NB4 (cell line): Measurements from ENCODE around the gene TYW5.

Source experiments
- DNase-seq: peaks from one replicate; pipeline ENCODE4 v3.0.0; 2010; ENCODE audit warnings: low read depth
- H3K4me3 ChIP-seq: one replicate; pipeline ENCODE4 v1.5.1; 2011; ENCODE audit warnings: mild to moderate bottlenecking, low read depth, low read length, moderate library complexity
- CTCF ChIP-seq: IDR thresholded peaks from one replicate; pipeline ENCODE4 v1.5.1; 2012; ENCODE audit warnings: low read depth, low read length
- MAX ChIP-seq: IDR thresholded peaks from 2 replicates; pipeline ENCODE4 v1.6.1; 2011; ENCODE audit warnings: low read depth, low read length
- MYC ChIP-seq: IDR thresholded peaks from 2 replicates; pipeline ENCODE4 v1.6.1; 2011; ENCODE audit warnings: low read depth, low read length
- POLR2A ChIP-seq: IDR thresholded peaks from 2 replicates; pipeline ENCODE4 v1.6.1; 2011; ENCODE audit warnings: mild to moderate bottlenecking; ENCODE audit not compliant: insufficient read length; ENCODE audit errors: extremely low read depth

The TYW5 gene

GRCh38 chr2:199994896-199995295, 39.6 kb upstream of the TYW5 start:
- DNase-seq, result no peak
- TF ChIP-seq MAX (no peak), POLR2A (no peak), CTCF (no peak), MYC (no peak)
- H3K4me3 ChIP-seq, result no peak overlapping the region

- TF ChIP-seq POLR2A, result no peak
- TF ChIP-seq CTCF, result no peak
- no peak overlapping the region for H3K4me3 ChIP-seq
- DNase-seq, result no peak
Observed at GRCh38 chr2:199994371-199994770, 39.1 kb upstream of the TYW5 start.

GRCh38 chr2:199992296-199992695, 37.0 kb upstream of the TYW5 start:
- no peak for TF ChIP-seq CTCF
- TF ChIP-seq POLR2A, result no peak
- no peak for TF ChIP-seq MYC
- no peak for TF ChIP-seq MAX
- no peak for DNase-seq
- no peak overlapping the region for H3K4me3 ChIP-seq

GRCh38 chr2:199991691-199992090, 36.4 kb upstream of the TYW5 start:
- H3K4me3 ChIP-seq, result no peak overlapping the region
- no peak for TF ChIP-seq MAX
- no peak for TF ChIP-seq MYC
- TF ChIP-seq CTCF, result no peak
- TF ChIP-seq POLR2A, result no peak
- no peak for DNase-seq

GRCh38 chr2:199989822-199990221, 34.5 kb upstream of the TYW5 start:
- TF ChIP-seq MYC (no peak), POLR2A (no peak), MAX (no peak), CTCF (no peak)
- no peak for DNase-seq
- H3K4me3 ChIP-seq, result no peak overlapping the region

- no peak for TF ChIP-seq POLR2A
- TF ChIP-seq CTCF, result no peak
- no peak for TF ChIP-seq MYC
- TF ChIP-seq MAX, result no peak
- no peak for DNase-seq
- no peak overlapping the region for H3K4me3 ChIP-seq
Observed at GRCh38 chr2:199988151-199988550, 32.9 kb upstream of the TYW5 start.
